Measurements from ENCODE around the gene UBR2.
A peak's percentile ranks its signal among the peaks of the same experiment; 100 is the strongest.
"Not testable (repeated sequence)": the region's sequence is repeated elsewhere in the genome, so short reads cannot be mapped to it uniquely, and the experiment has no call there.

The UBR2 gene

DNA sequence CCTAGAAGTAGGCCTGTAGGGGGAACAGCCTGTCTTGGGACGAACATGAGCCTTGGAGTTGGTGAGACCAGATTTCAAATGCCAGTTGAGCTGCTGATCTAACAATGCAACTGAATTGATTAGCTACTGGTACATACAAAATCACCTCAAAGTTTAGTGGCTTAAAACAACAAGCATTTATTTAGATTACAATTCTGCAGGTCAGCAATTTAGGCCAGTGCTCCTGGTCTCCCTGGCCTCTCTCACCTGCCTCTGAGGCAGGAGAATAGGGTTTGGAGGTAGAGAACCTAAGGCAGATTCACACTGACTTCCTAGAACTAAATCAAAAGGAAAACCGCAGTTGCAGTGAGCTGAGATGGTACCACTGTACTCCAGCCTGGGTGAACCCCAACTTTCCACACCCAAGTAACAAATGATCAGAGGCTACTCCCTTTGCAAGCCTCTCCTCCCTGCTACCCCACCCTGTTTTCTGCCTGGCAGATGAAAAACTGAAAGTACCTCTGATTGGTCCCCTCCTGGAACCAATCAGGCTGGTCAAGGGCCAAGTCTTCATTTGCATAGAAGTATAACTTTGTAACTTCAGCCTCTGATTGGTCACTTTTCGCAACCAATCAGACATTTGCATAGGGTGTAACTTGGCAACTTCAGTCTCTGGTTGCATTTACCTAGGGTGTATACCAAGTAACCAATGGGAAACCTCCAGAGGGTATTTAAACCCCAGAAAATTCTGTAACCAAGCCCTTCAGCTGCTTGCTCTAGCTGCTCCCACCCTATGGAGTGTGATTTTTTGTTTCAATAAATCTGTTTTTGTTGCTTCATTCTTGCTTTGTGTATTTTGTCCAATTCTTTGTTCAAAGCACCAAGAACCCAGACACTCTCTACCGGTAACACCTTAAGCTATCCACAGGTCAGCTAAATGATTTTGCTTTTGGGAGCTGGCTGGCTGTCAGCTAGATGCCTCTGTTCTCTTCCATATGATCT is 8.1 kb upstream of the UBR2 start:
- DNase-seq: no peak

DNA sequence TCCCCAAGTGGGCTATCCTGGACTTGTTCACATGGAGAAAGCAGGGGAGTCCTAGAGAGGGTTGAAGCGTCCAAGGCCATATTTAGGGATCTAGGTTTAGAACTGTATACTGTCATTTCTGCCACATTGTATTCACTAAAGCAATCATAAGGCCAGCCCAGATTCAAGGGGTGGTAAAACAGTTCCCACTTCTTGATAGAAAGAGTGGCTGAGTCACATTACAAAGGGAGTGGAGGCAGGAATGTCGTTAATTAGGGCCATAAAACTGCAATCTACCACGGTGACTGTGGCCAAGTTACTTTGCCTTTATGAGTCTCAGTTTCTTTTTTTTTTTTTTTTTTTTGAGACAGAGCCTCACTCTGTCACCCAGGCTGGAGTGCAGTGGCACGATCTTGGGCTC is 7.4 kb upstream of the UBR2 start:
- no peak for DNase-seq

DNA sequence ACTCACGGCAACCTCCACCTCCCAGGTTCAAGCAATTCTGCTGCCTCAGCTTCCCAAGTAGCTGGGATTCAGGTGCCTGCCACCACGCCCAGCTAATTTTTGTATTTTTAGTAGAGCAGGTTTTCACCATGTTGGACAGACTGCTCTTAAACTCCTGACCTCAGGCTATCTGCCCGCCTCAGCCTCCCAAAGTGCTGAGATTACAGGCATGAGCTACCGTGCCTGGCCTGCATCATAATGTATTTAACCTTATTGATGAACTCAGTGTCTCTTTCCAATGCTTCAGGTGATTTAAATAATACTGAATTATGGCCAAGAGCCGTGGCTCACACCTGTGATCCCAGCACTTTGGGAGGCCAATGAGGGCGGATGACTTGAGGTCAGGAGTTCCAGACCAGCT is 4.6 kb upstream of the UBR2 start:
- not testable (repeated sequence) for DNase-seq

DNA sequence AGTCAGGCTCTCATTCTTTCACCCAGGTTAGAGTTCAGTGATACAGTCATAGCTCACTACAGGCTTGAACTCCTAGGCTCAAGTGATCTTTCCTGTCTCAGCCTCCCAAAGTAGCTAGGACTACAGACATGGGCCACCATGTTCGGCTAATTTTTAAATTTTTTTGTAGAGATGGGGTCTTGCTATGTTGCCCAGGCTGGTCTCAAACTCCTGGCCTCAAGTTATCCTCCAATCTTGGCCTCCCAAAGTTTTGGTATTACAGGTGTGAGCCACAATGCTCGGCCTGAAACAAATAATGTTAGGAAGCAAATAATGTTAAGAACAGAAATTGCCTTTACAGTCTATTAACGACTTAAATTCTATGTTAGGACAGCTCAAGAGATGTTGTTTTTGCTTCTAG is 1.8 kb upstream of the UBR2 start:
- DNase-seq: no peak

DNA sequence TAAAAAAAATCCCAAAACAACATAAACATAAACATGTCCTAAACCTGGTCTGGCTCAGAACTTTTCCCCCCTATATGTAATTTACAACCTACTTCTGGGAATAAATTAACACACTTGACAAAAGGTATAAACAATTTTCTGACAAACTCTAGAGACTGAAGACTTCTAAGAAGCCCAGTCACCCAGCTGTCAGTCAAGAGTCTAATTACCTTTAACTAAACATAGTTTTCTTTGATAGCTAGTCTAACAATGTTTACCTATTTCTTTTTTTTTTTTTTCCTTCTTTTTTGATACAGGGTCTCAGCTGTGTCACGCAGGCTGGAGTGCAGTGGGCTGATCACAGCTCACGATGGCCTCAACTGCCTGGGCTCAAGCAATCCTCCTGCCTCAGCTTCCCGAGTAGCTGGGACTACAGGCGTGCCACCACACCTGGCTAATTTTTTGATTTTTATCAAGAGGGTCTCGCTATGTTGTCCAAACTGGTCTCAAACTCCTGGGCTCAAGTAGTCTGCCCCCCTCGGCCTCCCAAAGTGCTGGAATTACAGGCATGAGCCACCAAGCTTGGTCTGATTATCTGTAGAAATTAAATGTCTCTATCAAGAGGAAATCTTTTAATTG is 932 bp upstream of the UBR2 start:
- no peak for DNase-seq

DNA sequence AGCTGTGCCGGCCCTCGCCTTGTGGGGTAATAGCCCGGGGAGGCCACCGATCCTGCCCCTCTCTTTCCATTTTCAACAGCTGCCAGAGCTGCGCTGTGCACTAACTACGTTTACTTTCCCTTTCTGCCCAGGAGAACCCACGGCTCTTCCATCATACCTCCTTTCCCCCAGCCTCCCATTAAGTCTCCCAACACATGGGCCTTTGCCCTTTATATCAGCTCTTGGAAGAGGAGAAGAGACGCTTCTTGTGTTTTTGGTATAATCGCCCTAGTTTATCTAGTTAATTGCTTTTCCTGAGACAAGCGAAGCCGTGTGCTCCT is 637 bp downstream of the UBR2 start:
- no peak for DNase-seq

DNA sequence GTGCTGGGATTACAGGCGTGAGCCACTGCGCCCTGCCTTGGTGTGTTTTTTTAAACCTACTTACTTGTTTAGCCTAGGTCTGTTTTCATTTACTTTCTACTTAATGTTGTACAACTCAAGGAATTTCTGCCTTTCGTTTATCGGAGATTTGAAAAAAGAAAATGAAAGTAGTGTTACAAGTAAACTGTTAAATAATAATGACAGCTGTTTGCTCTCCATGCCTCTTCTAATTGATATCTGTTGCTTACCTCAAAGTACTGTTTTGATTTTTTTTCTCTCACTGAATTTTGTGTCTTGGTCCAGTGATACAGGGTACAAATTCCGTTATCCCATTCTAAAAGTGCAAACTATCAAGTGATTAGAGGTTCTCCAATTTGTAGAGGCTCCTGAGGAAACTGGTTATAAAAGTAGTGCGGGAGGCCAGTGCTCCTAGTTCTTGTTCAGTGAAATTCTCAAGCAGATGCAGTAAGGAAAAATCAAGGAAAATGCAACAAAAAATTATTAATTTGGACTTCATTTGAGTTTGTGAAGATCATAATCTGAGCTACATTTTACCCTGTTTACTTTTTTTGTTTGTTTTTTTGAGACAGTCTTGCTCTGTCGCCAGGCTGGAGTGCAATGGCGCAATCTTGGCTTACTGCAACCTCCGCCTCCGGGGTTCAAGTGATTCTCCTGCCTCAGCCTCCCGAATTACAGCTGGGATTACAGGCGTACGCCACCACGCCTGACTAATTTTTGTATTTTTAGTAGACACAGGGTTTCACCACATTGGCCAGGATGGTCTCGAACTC is 2.2 kb downstream of the UBR2 start:
- no peak for DNase-seq

DNA sequence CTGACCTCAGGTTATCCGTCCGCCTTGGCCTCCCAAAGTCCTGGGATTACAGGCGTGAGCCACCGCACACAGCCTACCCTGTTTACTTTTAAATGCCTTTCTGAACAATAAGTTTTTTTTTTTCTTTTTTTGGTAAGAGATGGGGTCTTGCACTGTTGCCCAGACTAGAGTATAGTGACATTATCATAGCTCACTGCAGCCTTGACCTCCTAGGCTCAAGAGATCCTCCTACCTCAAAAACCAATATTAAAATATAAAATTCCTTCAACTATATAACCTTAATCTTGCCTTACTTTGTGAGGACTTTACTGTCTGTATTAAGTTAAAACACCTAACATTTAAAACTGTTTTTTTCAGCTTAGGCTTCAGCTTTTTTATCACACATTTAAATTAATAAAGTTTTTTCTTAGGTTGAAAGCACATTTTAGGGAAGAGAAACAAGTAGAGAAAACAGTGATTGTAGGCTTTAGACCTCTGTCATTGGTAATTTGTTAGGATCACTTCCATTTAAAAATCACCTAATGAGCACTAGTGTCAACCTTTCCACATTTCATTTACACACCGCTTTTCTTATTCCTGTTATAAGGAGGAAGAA is 2.9 kb downstream of the UBR2 start:
- DNase-seq: no peak

DNA sequence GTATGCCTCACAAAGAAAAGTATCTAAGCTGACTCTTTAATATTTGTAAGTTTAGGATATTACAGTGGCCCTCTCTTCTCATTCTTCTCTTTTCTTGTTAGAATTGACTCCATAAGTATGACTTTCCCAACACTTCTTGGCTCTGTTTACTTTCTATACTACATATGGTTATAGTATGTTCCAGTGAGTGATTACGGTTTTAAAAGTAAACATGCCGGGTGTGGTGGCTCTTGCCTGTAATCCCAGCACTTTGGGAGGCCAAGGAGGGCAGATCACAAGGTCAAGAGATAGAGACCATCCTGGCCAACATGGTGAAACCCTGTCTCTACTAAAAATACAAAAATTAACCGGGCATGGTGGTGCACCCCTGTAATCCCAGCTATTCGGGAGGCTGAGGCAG is 3.4 kb downstream of the UBR2 start:
- DNase-seq: not testable (repeated sequence)

DNA sequence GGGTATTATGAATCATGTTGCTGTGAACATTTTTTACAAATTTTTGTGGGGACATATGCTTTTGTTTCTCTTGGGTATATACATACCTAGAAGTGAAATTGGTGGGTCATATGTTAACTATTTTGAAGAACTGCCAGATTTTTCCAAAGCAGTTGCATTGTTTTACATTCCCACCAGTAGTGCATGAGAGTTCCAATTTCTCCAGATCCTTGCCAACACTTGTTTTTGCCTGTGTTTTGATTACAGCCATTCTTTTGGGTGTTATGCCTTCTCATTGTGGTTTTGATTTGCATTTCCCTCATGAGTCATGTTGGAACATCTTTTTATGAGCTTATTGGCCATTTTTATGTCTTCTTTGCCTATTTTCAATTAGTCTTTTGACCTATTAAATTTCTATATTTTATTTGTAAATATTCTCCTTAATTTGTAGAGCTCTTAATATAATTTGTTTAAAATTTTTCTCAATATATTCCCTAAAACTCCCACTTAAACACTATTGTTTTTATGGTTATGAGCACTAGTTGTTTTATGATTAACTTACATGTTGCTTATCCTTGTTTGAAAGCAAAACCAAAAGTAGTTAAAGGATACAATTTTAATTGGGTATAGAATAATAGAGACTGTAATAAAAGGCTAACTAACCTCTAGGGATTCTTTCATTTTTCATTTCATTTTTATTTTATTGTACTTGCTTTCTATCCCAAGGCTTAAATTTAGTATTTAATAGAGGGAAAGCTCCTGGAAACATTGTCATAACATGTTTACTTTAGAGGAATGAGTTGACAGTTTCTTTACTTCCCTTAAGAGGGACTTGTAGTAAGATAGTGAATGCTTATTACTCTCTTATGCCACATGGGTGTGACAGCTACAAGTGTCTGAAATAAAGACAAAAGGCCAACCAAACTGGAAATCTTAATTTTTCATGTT is 5.5 kb downstream of the UBR2 start:
- no peak for DNase-seq

DNA sequence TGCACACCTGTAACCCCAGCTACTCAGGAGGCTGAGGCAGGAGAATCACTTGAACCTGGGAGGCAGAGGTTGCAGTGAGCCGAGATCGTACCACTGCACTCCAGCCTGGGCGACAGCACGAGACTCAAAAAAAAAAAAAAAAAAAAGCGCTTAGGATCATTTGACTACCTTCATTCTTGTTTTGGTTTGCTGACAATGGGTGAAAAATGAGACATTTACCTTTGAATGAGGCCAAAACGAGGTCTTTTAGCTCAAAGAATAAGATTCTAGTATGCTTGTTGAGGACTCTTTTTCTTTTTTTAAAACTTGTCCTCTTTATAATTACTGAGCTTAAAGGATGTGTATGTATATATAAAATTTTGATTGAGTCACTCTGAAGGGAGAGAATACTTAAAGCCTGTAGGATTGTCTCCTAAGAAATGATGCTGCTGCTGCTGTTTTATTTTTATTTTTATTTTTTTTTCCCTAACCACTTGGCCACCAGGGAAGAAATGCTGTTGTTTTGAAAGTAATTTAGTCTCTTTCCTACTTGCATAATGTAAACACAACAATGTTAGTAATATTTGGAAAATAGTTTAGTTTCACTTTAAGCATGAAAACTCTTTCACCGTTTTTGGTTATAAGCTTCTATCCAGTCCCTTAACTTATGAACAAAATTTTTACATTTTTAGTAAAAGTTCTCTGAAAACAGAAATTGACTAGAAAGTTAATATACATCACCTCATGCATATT is 7.9 kb downstream of the UBR2 start:
- DNase-seq: no peak

DNA sequence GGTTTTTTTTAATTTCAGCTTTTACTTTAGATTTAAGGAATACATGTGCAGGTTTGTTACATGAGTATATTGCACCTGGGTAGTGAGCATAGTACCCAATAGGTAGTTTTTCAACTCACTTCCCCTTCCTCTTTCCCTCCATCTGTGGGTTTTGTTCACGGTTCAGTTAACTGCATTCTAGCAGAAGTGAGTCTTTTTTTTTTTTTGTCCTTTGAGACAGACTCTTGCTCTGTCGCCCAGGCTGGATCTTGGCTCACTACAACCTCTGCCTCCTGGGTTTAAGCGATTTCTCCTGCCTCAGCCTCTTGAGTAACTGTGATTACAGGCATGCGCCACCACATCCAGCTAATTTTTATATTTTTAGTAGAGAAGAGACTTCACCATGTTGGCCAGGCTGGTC is 8.7 kb downstream of the UBR2 start:
- DNase-seq: peak; percentile 14

DNA sequence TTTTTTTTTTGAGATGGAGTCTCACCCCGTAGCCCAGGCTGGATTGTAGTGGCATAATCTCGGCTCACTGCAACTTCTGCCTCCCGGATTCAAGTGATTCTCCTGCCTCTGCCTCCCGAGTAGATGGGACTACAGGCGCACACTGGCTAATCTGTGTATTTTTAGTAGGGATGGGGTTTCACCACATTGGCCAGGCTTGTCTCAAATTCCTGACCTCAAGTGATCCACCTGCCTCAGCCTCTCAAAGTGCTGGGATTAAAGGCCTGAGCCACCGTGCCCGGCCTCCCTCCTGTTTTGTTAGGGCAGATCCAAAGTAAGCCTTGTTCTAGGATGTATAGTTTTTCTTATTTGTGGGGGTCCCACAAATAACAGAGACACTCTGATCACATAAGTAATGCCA is 12.7 kb downstream of the UBR2 start:
- DNase-seq: not testable (repeated sequence)

DNA sequence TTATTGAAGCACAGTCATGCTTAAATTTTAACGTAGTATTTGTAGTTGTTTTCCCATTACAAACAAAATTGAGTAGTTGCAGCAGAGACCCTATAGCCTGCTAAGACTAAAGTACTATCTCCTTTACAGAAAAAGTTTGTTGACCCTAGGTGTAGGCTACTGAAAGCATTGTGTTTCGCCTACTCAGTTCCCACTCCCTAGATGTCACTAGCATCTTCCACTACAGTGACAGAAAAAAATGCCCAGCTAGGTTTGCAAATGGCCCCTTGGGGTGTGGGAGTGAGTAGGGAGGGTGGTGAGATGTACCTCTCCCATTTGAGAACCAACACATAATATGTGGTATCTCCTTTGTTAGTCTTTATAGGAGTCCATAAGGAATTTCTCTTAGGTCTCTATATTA is 34.5 kb downstream of the UBR2 start:
- DNase-seq: no peak

DNA sequence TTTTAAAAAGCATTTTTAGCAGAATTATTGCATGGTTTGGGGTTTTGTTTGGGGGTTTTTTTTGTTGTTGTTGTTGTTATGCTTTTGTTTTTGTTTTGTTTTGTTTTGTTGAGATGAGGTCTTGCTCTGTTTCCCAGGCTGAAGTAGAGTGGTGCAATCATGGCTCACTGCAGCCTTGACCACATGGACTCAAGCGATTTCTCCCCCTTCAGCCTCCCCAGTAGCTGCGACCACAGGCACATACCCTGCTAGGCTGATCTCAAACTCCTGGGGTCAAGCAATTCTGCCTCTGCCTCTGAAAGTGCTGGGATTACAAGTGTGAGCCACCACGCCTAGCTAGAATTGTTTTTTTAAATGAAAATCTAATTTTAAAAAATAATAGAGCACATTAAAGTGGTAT is 35.7 kb downstream of the UBR2 start:
- DNase-seq: no peak

DNA sequence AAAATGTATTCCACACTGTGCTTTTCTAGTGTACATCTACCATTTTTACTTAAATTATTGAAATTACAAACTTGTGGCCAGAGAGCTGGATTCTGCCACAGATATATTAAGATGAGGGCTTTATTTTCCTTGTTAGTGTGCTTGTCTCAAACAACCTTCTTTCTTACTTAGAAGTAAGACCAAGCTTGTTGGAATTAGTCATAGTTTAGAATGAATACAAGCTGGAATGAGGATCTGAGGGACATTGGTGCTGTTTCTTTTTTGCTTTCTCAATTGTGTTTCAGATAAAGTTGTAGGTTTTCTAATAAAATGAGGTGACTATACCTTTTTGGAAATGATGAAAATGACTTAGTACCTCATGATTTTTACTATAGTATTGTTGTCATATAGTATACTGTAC is 40.3 kb downstream of the UBR2 start:
- DNase-seq: no peak

DNA sequence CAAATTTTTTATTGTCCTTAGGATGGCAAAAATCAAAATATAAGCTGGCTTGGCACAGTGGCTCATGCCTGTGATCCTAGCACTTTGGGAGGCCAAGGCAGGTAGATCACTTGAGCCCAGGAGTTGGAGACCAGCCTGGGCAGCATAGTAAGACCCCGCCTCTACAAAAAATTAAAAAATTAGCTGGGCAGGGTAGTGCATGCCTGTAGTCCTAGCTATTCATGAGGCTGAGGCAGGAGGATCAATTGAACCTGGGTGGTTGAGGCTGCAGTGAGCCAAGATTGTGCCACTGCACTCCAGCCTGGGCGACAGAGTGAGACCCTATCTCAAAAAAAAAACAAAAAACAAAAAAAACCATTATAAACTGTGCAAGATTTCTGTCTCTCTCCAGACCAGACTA is 40.9 kb downstream of the UBR2 start:
- not testable (repeated sequence) for DNase-seq

DNA sequence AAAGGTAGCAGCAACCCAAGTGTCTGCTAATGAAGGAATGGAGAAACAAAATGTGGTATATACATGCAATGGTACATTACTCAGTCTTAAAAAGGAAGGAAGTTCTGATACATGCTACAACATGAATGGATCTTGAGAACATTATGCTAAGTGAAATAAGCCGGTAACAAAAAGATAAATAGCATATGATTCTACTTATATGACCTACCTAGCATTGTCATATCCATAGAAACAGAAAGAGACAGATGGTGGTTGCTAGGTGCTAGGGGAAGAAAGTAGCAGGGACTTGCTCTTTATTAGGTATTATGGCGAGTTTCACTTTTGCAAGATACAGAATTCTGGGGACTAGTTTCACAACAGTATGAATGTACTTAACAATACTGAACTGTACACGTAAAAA is 46.6 kb downstream of the UBR2 start:
- DNase-seq: no peak

DNA sequence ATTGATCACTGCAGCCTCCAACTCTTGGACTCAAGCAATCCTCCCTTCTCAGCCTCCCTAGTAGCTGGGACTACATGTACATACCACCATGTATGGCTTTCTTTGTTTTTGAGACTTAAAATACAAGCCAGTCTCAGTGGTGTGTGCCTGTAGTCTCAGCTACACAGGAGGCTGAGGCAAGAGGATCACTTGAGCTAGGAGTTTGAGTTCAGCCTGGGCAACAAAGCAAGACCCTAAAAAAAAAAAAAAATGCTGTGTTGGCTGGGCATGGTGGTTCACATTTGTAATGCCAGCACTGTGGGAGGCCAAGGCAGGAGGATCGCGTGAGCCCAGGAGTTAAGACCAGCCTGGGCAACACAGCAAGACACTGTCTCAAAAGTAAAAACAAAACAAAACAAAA is 51.7 kb downstream of the UBR2 start:
- DNase-seq: no peak

DNA sequence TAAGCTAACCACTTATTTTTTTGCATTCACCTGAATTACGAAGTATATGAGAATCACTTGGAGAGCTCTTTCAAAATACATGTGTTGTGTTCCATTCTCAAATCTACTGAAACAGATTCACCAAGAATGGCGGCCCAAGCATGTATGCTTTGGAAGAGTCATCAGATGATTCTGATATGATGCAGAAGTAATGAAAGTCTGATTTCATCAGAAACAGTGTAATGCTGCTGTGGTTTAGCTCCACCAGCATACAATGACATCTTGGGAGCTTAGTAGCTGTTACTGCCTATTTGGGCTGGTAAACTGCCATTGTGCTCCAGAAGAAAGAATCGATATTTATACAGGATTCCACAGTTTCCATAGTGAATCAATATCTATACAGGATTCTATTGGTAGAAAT is 52.9 kb downstream of the UBR2 start:
- no peak for DNase-seq

DNA sequence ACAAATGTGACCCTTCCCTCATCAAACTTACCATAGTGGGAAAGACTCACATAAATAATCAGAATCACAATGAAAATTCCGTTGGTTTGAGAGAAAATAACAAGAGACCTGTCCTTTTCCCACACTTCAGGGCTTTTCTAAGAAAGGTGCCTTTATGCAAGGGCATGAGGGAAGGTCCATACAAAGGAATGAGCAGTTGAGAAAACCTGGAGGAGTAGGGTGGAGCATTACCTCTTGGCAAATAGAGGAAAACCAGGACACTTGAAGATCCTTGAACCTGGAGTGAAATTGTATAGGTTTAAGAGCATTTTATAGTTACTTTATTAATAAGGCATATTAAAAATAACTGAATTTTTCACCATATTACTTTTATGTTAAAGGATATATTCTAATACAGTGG is 54.3 kb downstream of the UBR2 start:
- DNase-seq: no peak

DNA sequence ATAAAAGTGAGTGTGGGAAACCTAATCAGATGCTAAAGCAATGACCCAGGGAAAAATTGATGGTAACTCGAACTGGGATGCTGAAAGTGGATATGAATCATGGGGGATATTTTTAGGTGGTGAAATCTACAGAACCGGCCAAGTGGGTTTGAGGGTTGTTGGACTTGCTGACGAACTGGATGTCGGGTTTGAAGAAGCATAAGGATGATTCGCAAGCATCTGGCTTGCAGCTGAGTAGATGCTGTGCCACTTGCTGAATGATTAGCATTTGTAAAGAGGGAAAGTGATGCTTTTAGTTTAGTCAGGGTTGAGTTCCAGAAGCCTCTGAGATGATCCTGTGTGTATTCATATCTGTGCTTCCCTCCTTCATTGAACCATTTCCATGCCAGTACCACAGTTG is 54.9 kb downstream of the UBR2 start:
- no peak for DNase-seq
